GM12878 (cell line): ENCODE data around the gene NRG2. TPM values are rescaled to one million over a fixed set of nuclear protein-coding genes. Genes with fewer than 3 reads are reported as not detected.

Experiments
- CEBPB ChIP-seq, 2 experiments: fragments of 150-350 bp in 1 of 2; IDR thresholded peaks; 2 replicates each; pipeline ENCODE4 v1.6.1; 2012 to 2014; ENCODE audit warnings: low read depth in 2 of 2, low read length in 2 of 2, borderline replicate concordance in 1 of 2, inconsistent platforms in 1 of 2
- IKZF1 ChIP-seq: fragments of 450-650 bp; conservative IDR thresholded peaks from 2 replicates; pipeline ENCODE4 v1.6.1; 2017; ENCODE audit warnings: antibody characterized with exemption, mild to moderate bottlenecking
- JUND ChIP-seq: IDR thresholded peaks from 2 replicates; pipeline ENCODE4 v1.6.1; 2012; ENCODE audit warnings: low read depth, mild to moderate bottlenecking, low read length, improper control_type of control experiment, moderate library complexity
- MYC ChIP-seq: IDR thresholded peaks from 2 replicates; pipeline ENCODE4 v1.6.1; 2011; ENCODE audit warnings: mild to moderate bottlenecking, low read length, moderate library complexity, inconsistent platforms; ENCODE audit not compliant: insufficient read depth, insufficient replicate concordance, insufficient read length, severe bottlenecking
- NR2F1 ChIP-seq: fragments of 450-650 bp; conservative IDR thresholded peaks from 2 replicates; pipeline ENCODE4 v1.6.1; 2017; ENCODE audit warnings: mild to moderate bottlenecking
- POLR2AphosphoS2 ChIP-seq: IDR thresholded peaks from 2 replicates; pipeline ENCODE4 v1.6.1; 2011; ENCODE audit warnings: low read depth, mild to moderate bottlenecking, low read length, improper control_type of control experiment, moderate library complexity
- POLR2AphosphoS5 ChIP-seq: IDR thresholded peaks from 2 replicates; pipeline ENCODE4 v1.6.1; 2011; ENCODE audit warnings: mild to moderate bottlenecking, low read length, inconsistent platforms
- ZNF274 ChIP-seq: IDR thresholded peaks from one replicate; pipeline ENCODE4 v1.8.0; 2011; ENCODE audit not compliant: insufficient read length, insufficient read depth
- polyA plus RNA-seq, 11 experiments: library from polyadenylated mRNA; depleted of rRNA in 4 of 11; unstranded in 6 of 11; stranded (reverse) in 5 of 11; fragments of >200 nt; fragmentation: Nextera tagmentation in 4 of 11; fragmentation: Illumina TruSeq in 1 of 11; extraction: Ambion mirVana in 4 of 11; extraction: Trizol in 1 of 11; gene quantifications; 1 replicate in 1 of 11; 2 replicates in 10 of 11; pipeline versions ENCODE4 v1.2.1 to v1.2.3, GENCODE V29; 2011 to 2016; ENCODE audit warnings: inconsistent platforms in 2 of 11, missing spikeins in 2 of 11, low read depth in 1 of 11
- total RNA-seq, 4 experiments: library from RNA; depleted of rRNA in 3 of 4; stranded (reverse); fragments of >200 nt in 3 of 4; fragmentation: Illumina TruSeq in 1 of 4; extraction: Trizol in 1 of 4; gene quantifications; 2 replicates each; pipeline versions ENCODE4 v1.2.1 to v1.2.3, GENCODE V29; 2013 to 2021
- TF ChIP-seq, protein P1 (sequence below): fragments of 450-650 bp; formaldehyde crosslinking; IDR thresholded peaks from 2 replicates; pipeline ENCODE4 v1.4.0; 2020; ENCODE audit warnings: mild to moderate bottlenecking, moderate library complexity
- TF ChIP-seq, protein P2 (sequence below): fragments of 450-650 bp; IDR thresholded peaks from 2 replicates; pipeline ENCODE4 v1.6.1; 2018; ENCODE audit warnings: borderline replicate concordance, mild to moderate bottlenecking; ENCODE audit not compliant: partially characterized antibody

NRG2 gene
- total and polyA plus RNA-seq, 10 of the 15 experiments (the other 5 are each of a cell fraction or from before 2014, with no cell fraction given), result 0.10 to 21.7 (median 9.6) TPM

DNA sequence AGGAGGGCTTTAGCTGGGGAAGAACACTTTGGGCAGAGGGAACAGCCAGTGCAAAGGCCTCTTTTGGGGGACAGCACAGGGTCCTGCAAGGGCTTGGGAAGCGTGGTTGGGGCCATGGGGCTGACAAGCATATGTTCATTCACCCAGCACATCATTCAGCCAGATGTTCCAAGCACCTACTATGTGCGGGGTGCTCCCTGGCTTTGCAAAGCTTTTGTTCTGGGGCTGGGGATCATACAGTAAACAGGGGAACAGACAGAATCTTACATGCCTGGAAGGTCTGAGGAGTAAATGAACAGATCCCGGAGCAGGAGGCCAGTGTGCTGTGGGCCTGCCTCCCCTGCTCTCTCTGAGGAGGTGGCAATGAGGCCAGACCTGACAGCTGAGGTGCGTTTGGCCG is 230.8 kb downstream of the NRG2 start (continued):
- TF ChIP-seq IKZF1 (no peak), ZNF274 (no peak), CEBPB (IDR thresholded peaks at IDR 0.05; ENCODE audit: borderline replicate concordance in 1 of 2, low read depth in 2 of 2, low read length in 2 of 2) (no peak), NR2F1 (no peak), POLR2AphosphoS2 (no peak), JUND (no peak), MYC (no peak), POLR2AphosphoS5 (no peak)
- TF ChIP-seq, protein P1, sequence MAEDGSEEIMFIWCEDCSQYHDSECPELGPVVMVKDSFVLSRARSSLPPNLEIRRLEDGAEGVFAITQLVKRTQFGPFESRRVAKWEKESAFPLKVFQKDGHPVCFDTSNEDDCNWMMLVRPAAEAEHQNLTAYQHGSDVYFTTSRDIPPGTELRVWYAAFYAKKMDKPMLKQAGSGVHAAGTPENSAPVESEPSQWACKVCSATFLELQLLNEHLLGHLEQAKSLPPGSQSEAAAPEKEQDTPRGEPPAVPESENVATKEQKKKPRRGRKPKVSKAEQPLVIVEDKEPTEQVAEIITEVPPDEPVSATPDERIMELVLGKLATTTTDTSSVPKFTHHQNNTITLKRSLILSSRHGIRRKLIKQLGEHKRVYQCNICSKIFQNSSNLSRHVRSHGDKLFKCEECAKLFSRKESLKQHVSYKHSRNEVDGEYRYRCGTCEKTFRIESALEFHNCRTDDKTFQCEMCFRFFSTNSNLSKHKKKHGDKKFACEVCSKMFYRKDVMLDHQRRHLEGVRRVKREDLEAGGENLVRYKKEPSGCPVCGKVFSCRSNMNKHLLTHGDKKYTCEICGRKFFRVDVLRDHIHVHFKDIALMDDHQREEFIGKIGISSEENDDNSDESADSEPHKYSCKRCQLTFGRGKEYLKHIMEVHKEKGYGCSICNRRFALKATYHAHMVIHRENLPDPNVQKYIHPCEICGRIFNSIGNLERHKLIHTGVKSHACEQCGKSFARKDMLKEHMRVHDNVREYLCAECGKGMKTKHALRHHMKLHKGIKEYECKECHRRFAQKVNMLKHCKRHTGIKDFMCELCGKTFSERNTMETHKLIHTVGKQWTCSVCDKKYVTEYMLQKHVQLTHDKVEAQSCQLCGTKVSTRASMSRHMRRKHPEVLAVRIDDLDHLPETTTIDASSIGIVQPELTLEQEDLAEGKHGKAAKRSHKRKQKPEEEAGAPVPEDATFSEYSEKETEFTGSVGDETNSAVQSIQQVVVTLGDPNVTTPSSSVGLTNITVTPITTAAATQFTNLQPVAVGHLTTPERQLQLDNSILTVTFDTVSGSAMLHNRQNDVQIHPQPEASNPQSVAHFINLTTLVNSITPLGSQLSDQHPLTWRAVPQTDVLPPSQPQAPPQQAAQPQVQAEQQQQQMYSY (CRISPR knock-in tag), result no peak
- TF ChIP-seq, protein P2, sequence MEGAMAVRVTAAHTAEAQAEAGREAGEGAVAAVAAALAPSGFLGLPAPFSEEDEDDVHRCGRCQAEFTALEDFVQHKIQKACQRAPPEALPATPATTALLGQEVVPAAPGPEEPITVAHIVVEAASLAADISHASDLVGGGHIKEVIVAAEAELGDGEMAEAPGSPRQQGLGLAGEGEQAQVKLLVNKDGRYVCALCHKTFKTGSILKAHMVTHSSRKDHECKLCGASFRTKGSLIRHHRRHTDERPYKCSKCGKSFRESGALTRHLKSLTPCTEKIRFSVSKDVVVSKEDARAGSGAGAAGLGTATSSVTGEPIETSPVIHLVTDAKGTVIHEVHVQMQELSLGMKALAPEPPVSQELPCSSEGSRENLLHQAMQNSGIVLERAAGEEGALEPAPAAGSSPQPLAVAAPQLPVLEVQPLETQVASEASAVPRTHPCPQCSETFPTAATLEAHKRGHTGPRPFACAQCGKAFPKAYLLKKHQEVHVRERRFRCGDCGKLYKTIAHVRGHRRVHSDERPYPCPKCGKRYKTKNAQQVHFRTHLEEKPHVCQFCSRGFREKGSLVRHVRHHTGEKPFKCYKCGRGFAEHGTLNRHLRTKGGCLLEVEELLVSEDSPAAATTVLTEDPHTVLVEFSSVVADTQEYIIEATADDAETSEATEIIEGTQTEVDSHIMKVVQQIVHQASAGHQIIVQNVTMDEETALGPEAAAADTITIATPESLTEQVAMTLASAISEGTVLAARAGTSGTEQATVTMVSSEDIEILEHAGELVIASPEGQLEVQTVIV, result no peak
- TF ChIP-seq, all 136 proteins: peak for 0
